ENCODE data around the gene SMIM3. TPM values are rescaled to one million over a fixed set of nuclear protein-coding genes. Genes with fewer than 3 reads are reported as not detected.
"Not testable (repeated sequence)": the region's sequence is repeated elsewhere in the genome, so short reads cannot be mapped to it uniquely, and the experiment has no call there.

The SMIM3 gene
- total RNA-seq, 1 experiment from 2014 or later, result 11.7 TPM

- Histone ChIP-seq H3K36me3 (no peaks in the 10 kb centered on the region), H3K27ac (no peak overlapping the region), H3K4me3 (peak overlapping the region; percentile 64), H3K4me1 (peaks cover 27% of the 10 kb centered on the region), H3K9me3 (replicated peaks) (no peaks in the 10 kb centered on the region), H3K27me3 (no peaks in the 10 kb centered on the region)
- DNase-seq, result peak in 1 of 2 experiments; percentile 14
Observed at GRCh38 chr5:150779397-150780186, 1.0 kb downstream of the SMIM3 start.

GRCh38 chr5:150780187-150780692 lies 1.7 kb downstream of the SMIM3 start:
- peaks cover 27% of the 10 kb centered on the region for H3K4me1 ChIP-seq
- peak overlapping the region; percentile 36 for H3K27ac ChIP-seq

GRCh38 chr5:150780816-150781221 lies 2.3 kb downstream of the SMIM3 start:
- Histone ChIP-seq H3K27ac (peak overlapping the region; percentile 44), H3K36me3 (no peaks in the 10 kb centered on the region), H3K4me3 (no peak overlapping the region), H3K27me3 (no peaks in the 10 kb centered on the region), H3K4me1 (peaks cover 27% of the 10 kb centered on the region), H3K9me3 (replicated peaks) (0 out of 2 replicates have a peak, but pooled peaks cover 1% of the 10 kb centered on the region)
- no peak for DNase-seq

More at GRCh38 chr5:150780187-150780692, 1.7 kb downstream of the SMIM3 start:
- no peaks in the 10 kb centered on the region for H3K9me3 ChIP-seq (replicated peaks)
- no peak overlapping the region for H3K4me3 ChIP-seq
- peak; percentile 54 to 70 for DNase-seq
- H3K27me3 ChIP-seq, result no peaks in the 10 kb centered on the region
- no peaks in the 10 kb centered on the region for H3K36me3 ChIP-seq

- H3K9me3 ChIP-seq (replicated peaks), result 0 out of 2 replicates have a peak, but pooled peaks cover 3% of the 10 kb centered on the region
- no peaks in the 10 kb centered on the region for H3K36me3 ChIP-seq
- peak; percentile 66 to 85 for DNase-seq
- H3K27me3 ChIP-seq, result no peaks in the 10 kb centered on the region
- peaks cover 27% of the 10 kb centered on the region for H3K4me1 ChIP-seq
- H3K27ac ChIP-seq, result peak overlapping the region; percentile 44
- 0 out of 2 replicates have a peak overlapping the region, but pooled peaks have one; percentile 1 for H3K4me3 ChIP-seq
Observed at GRCh38 chr5:150781706-150782614, 3.4 kb downstream of the SMIM3 start.

- Histone ChIP-seq H3K36me3 (no peaks in the 10 kb centered on the region), H3K9me3 (replicated peaks) (0 out of 2 replicates have a peak, but pooled peaks cover 3% of the 10 kb centered on the region), H3K4me3 (no peak overlapping the region), H3K27ac (no peak overlapping the region), H3K4me1 (peaks cover 26% of the 10 kb centered on the region), H3K27me3 (no peaks in the 10 kb centered on the region)
- no peak for DNase-seq
Observed at GRCh38 chr5:150782850-150783249, 4.3 kb downstream of the SMIM3 start.

GRCh38 chr5:150783422-150783928 lies 4.9 kb downstream of the SMIM3 start:
- DNase-seq, result no peak
- no peaks in the 10 kb centered on the region for H3K36me3 ChIP-seq
- H3K9me3 ChIP-seq (replicated peaks), result 0 out of 2 replicates have a peak, but pooled peaks cover 3% of the 10 kb centered on the region
- peaks cover 22% of the 10 kb centered on the region for H3K4me1 ChIP-seq
- no peaks in the 10 kb centered on the region for H3K27me3 ChIP-seq
- H3K4me3 ChIP-seq, result no peak overlapping the region
- H3K27ac ChIP-seq, result no peak overlapping the region

- DNase-seq, result no peak
- no peak overlapping the region for H3K4me3 ChIP-seq
- H3K36me3 ChIP-seq, result no peaks in the 10 kb centered on the region
- peaks cover 12% of the 10 kb centered on the region for H3K4me1 ChIP-seq
- no peaks in the 10 kb centered on the region for H3K27me3 ChIP-seq
- H3K9me3 ChIP-seq (replicated peaks), result 0 out of 2 replicates have a peak, but pooled peaks cover 3% of the 10 kb centered on the region
- no peak overlapping the region for H3K27ac ChIP-seq
Observed at GRCh38 chr5:150785950-150786349, 7.4 kb downstream of the SMIM3 start.

- DNase-seq, result no peak
- 0 out of 2 replicates have a peak, but pooled peaks cover 3% of the 10 kb centered on the region for H3K9me3 ChIP-seq (replicated peaks)
- no peaks in the 10 kb centered on the region for H3K27me3 ChIP-seq
Observed at GRCh38 chr5:150786876-150787275, 8.3 kb downstream of the SMIM3 start.

GRCh38 chr5:150787656-150788055 lies 9.1 kb downstream of the SMIM3 start:
- Histone ChIP-seq H3K27me3 (no peaks in the 10 kb centered on the region), H3K36me3 (no peaks in the 10 kb centered on the region), H3K4me3 (no peak overlapping the region), H3K27ac (no peak overlapping the region), H3K4me1 (no peaks in the 10 kb centered on the region), H3K9me3 (replicated peaks) (0 out of 2 replicates have a peak, but pooled peaks cover 3% of the 10 kb centered on the region)
- DNase-seq, result no peak

More at GRCh38 chr5:150786876-150787275, 8.3 kb downstream of the SMIM3 start:
- H3K27ac ChIP-seq, result no peak overlapping the region
- no peak overlapping the region for H3K4me3 ChIP-seq
- H3K4me1 ChIP-seq, result peaks cover 6% of the 10 kb centered on the region; the same call in 1 of the 2 replicates
- H3K36me3 ChIP-seq, result no peaks in the 10 kb centered on the region

GRCh38 chr5:150788977-150789376 lies 10.4 kb downstream of the SMIM3 start:
- Histone ChIP-seq H3K36me3 (no peaks in the 10 kb centered on the region), H3K27ac (no peak overlapping the region), H3K4me3 (no peak overlapping the region), H3K27me3 (no peaks in the 10 kb centered on the region), H3K4me1 (no peaks in the 10 kb centered on the region), H3K9me3 (replicated peaks) (peaks cover 3% of the 10 kb centered on the region; the same call in 1 of the 2 replicates)
- DNase-seq, result no peak

GRCh38 chr5:150789450-150789849 lies 10.9 kb downstream of the SMIM3 start:
- no peak for DNase-seq
- H3K36me3 ChIP-seq, result no peaks in the 10 kb centered on the region
- H3K27me3 ChIP-seq, result no peaks in the 10 kb centered on the region
- peaks cover 3% of the 10 kb centered on the region; the same call in 1 of the 2 replicates for H3K9me3 ChIP-seq (replicated peaks)
- no peak overlapping the region for H3K4me3 ChIP-seq
- H3K27ac ChIP-seq, result no peak overlapping the region
- H3K4me1 ChIP-seq, result no peaks in the 10 kb centered on the region

GRCh38 chr5:150789943-150790611 lies 11.5 kb downstream of the SMIM3 start:
- H3K27ac ChIP-seq, result no peak overlapping the region
- no peaks in the 10 kb centered on the region for H3K4me1 ChIP-seq
- DNase-seq, result peak; percentile 46 to 67
- H3K27me3 ChIP-seq, result no peaks in the 10 kb centered on the region
- H3K4me3 ChIP-seq, result no peak overlapping the region
- peaks cover 3% of the 10 kb centered on the region; the same call in 1 of the 2 replicates for H3K9me3 ChIP-seq (replicated peaks)
- no peaks in the 10 kb centered on the region for H3K36me3 ChIP-seq

- Histone ChIP-seq H3K9me3 (replicated peaks) (no peaks in the 10 kb centered on the region; the same call in 1 of the 2 replicates), H3K27ac (no peak overlapping the region), H3K4me3 (no peak overlapping the region), H3K36me3 (no peaks in the 10 kb centered on the region), H3K4me1 (no peaks in the 10 kb centered on the region), H3K27me3 (no peaks in the 10 kb centered on the region)
- DNase-seq, result no peak
Observed at GRCh38 chr5:150791536-150791935, 13.0 kb downstream of the SMIM3 start.

GRCh38 chr5:150793423-150793888 lies 14.9 kb downstream of the SMIM3 start:
- not testable (repeated sequence) for H3K9me3 ChIP-seq (replicated peaks); DNase-seq; H3K36me3 ChIP-seq; H3K27ac ChIP-seq; H3K4me3 ChIP-seq; H3K4me1 ChIP-seq; H3K27me3 ChIP-seq

All from SJCRH30 (cell line).